GM23338 (cell line): Measurements from ENCODE around the gene FOXP1. TPM values are rescaled to one million over a fixed set of nuclear protein-coding genes. Genes with fewer than 3 reads are reported as not detected.

Experiments
- ATAC-seq: fragments of 200-7000 bp; cut with Tn5 transposase; 3 replicates; pipeline ENCODE4 v1.9.1; 2020
- DNase-seq: peaks from one replicate; pipeline ENCODE4 v3.0.0-alpha.2; 2015; ENCODE audit warnings: low spot score
- H2AFZ ChIP-seq: fragments of 200-600 bp; sonication (generic); 2 replicates; pipeline ENCODE4 v1.8.0; 2016; ENCODE audit warnings: antibody characterized with exemption, mild to moderate bottlenecking, moderate library complexity
- H3F3A ChIP-seq: fragments of 200-600 bp; sonication (generic); replicated peaks from 2 replicates; pipeline ENCODE4 v1.8.0; 2017; ENCODE audit warnings: antibody characterized with exemption, mixed run types, low read depth
- H3K27ac ChIP-seq: fragments of 200-600 bp; sonication (generic); 2 replicates; pipeline ENCODE4 v1.6.1; 2016; ENCODE audit warnings: low read depth
- H3K27me3 ChIP-seq: fragments of 200-600 bp; sonication (generic); 2 replicates; pipeline ENCODE4 v1.8.0; 2016; ENCODE audit warnings: mild to moderate bottlenecking, mixed run types, moderate library complexity; ENCODE audit not compliant: insufficient read depth
- H3K36me3 ChIP-seq: fragments of 200-600 bp; sonication (generic); 2 replicates; pipeline ENCODE4 v1.8.0; 2016; ENCODE audit warnings: mild to moderate bottlenecking; ENCODE audit not compliant: insufficient read depth
- H3K4me1 ChIP-seq: fragments of 200-600 bp; sonication (generic); 2 replicates; pipeline ENCODE4 v1.8.0; 2016; ENCODE audit warnings: mild to moderate bottlenecking, moderate library complexity; ENCODE audit not compliant: insufficient read depth
- H3K4me2 ChIP-seq: fragments of 200-600 bp; sonication (generic); 2 replicates; pipeline ENCODE4 v1.7.1; 2017; ENCODE audit warnings: mixed run types
- H3K4me3 ChIP-seq: fragments of 200-600 bp; sonication (generic); 2 replicates; pipeline ENCODE4 v1.6.1; 2016; ENCODE audit warnings: mixed run types
- H3K79me2 ChIP-seq: fragments of 200-600 bp; sonication (generic); replicated peaks from 2 replicates; pipeline ENCODE4 v1.8.0; 2017; ENCODE audit warnings: mild to moderate bottlenecking; ENCODE audit not compliant: insufficient read depth
- H3K9me2 ChIP-seq: fragments of 200-600 bp; sonication (generic); 2 replicates; pipeline ENCODE4 v1.8.0; 2017; ENCODE audit not compliant: insufficient read depth
- H4K20me1 ChIP-seq: fragments of 200-600 bp; sonication (generic); replicated peaks from 2 replicates; pipeline ENCODE4 v1.8.0; 2017; ENCODE audit warnings: mild to moderate bottlenecking; ENCODE audit not compliant: insufficient read depth
- H3K27ac Mint-ChIP-seq: 2 replicates; pipeline ENCODE4 v1.8.0; 2020; ENCODE audit warnings: inconsistent platforms, mild to moderate bottlenecking, moderate library complexity, mixed read lengths
- H3K27me3 Mint-ChIP-seq: 3 replicates; pipeline ENCODE4 v1.8.0; 2022; ENCODE audit warnings: low read depth, mild to moderate bottlenecking, moderate library complexity, mixed read lengths, inconsistent platforms; ENCODE audit not compliant: insufficient read depth, poor library complexity
- H3K36me3 Mint-ChIP-seq: 3 replicates; pipeline ENCODE4 v1.8.0; 2021; ENCODE audit warnings: low read depth, mild to moderate bottlenecking, inconsistent platforms, moderate library complexity, mixed read lengths
- H3K4me1 Mint-ChIP-seq: 3 replicates; pipeline ENCODE4 v1.8.0; 2020; ENCODE audit warnings: mild to moderate bottlenecking, inconsistent platforms, mixed read lengths
- H3K4me3 Mint-ChIP-seq: 3 replicates; pipeline ENCODE4 v1.8.0; 2021; ENCODE audit warnings: moderate library complexity, mild to moderate bottlenecking, inconsistent platforms, mixed read lengths
- H3K9me3 Mint-ChIP-seq: 3 replicates; pipeline ENCODE4 v1.8.0; 2020; ENCODE audit warnings: moderate library complexity, mild to moderate bottlenecking, inconsistent platforms, mixed read lengths
- CREB1 ChIP-seq: fragments of 250-450 bp; sonication (Bioruptor Pico); IDR thresholded peaks from 2 replicates; pipeline ENCODE4 v1.5.0; 2020; ENCODE audit warnings: low read depth, mild to moderate bottlenecking, moderate library complexity
- CTCF ChIP-seq, 2 experiments: fragments of 200-600 bp in 1 of 2; sonication (generic) in 1 of 2; conservative IDR thresholded peaks; 2 replicates each; pipeline versions ENCODE4 v1.5.1 to v1.6.1; 2016 to 2017; ENCODE audit warnings: antibody characterized with exemption in 2 of 2, low read depth in 2 of 2, mild to moderate bottlenecking in 2 of 2, moderate library complexity in 1 of 2
- ETS1 ChIP-seq: IDR thresholded peaks from 2 replicates; pipeline ENCODE4 v1.6.1; 2016; ENCODE audit warnings: antibody characterized with exemption
- EZH2 ChIP-seq: fragments of 200-600 bp; sonication (generic); IDR thresholded peaks from one replicate; pipeline ENCODE4 v1.8.0; 2017; ENCODE audit warnings: antibody characterized with exemption, mild to moderate bottlenecking, low read depth; ENCODE audit not compliant: unreplicated experiment
- EZH2phosphoT487 ChIP-seq: fragments of 200-600 bp; sonication (generic); IDR thresholded peaks from one replicate; pipeline ENCODE4 v1.8.1; 2018; ENCODE audit warnings: antibody characterized with exemption; ENCODE audit not compliant: unreplicated experiment
- JUNB ChIP-seq: IDR thresholded peaks from one replicate; pipeline ENCODE4 v1.6.1; 2016; ENCODE audit warnings: antibody characterized with exemption; ENCODE audit not compliant: unreplicated experiment
- NANOG ChIP-seq: IDR thresholded peaks from 2 replicates; pipeline ENCODE4 v1.6.1; 2016; ENCODE audit warnings: antibody characterized with exemption, borderline replicate concordance
- POLR2AphosphoS5 ChIP-seq: IDR thresholded peaks from 2 replicates; pipeline ENCODE4 v1.6.1; 2016; ENCODE audit warnings: antibody characterized with exemption, low read depth
- REST ChIP-seq: IDR thresholded peaks from one replicate; pipeline ENCODE4 v1.6.1; 2018; ENCODE audit warnings: antibody characterized with exemption; ENCODE audit not compliant: unreplicated experiment
- STAT1 ChIP-seq: IDR thresholded peaks from one replicate; pipeline ENCODE4 v1.6.1; 2016; ENCODE audit warnings: antibody characterized with exemption; ENCODE audit not compliant: unreplicated experiment
- ZNF114 ChIP-seq: fragments of 250-450 bp; sonication (Bioruptor Pico); IDR thresholded peaks from 2 replicates; pipeline ENCODE4 v1.5.0; 2020; ENCODE audit warnings: mild to moderate bottlenecking, moderate library complexity
- ZNF331 ChIP-seq: fragments of 250-450 bp; sonication (Bioruptor Pico); IDR thresholded peaks from 2 replicates; pipeline ENCODE4 v1.5.0; 2020; ENCODE audit warnings: low read depth, mild to moderate bottlenecking, moderate library complexity
- ZNF462 ChIP-seq: fragments of 250-450 bp; sonication (Bioruptor Pico); IDR thresholded peaks from 2 replicates; pipeline ENCODE4 v1.5.0; 2020; ENCODE audit warnings: mild to moderate bottlenecking, moderate library complexity
- polyA plus RNA-seq: library from polyadenylated mRNA; unstranded; fragments of >200 nt; fragmentation: Nextera tagmentation; extraction: Ambion mirVana; gene quantifications from 2 replicates; pipeline ENCODE4 v1.2.1, GENCODE V29; 2016
- total RNA-seq: library from RNA; depleted of rRNA; stranded (reverse); fragments of >200 nt; shearing (Covaris generic); gene quantifications from 2 replicates; pipeline ENCODE4 v1.2.3, GENCODE V29; 2014

FOXP1 gene
- total and polyA plus RNA-seq, 2 experiments from 2014 or later: 32.9 to 35.5 TPM

DNA sequence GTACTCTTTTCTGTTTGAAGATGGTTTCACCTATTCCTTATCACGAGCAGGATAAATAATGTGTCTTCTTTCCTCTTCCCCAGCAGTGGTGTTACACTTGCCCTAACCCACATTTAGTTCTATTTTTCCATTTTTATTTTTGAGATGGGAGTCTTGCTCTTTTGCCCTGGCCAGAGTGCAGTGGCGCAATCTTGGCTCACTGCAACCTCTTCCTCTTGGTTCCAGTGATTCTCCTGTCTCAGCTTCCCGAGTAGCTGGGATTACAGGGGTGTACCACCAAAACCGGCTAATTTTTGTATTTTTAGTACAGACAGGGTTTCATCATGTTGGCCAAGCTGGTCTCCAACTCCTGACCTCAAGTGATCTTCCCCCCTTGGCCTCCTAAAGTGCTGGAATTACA is 372.4 kb downstream of the FOXP1 start:
- H4K20me1 ChIP-seq: no peaks in the 10 kb centered on the region
- TF ChIP-seq EZH2 (no peak), REST (no peak), ZNF114 (CRISPR knock-in tag) (no peak), CREB1 (CRISPR knock-in tag) (no peak), NANOG (no peak), ZNF331 (CRISPR knock-in tag) (no peak), EZH2phosphoT487 (no peak), ETS1 (no peak), STAT1 (no peak), JUNB (no peak), CTCF (conservative IDR thresholded peaks at IDR 0.05; ENCODE audit: low read depth in 2 of 2) (no peak), ZNF462 (CRISPR knock-in tag) (no peak), POLR2AphosphoS5 (no peak)
- H3K4me3 Mint-ChIP-seq: no peak overlapping the region
- H3K4me2 ChIP-seq: no peak overlapping the region
- no peak overlapping the region for H3K27ac ChIP-seq
- H3K4me3 ChIP-seq: no peak overlapping the region
- H3K4me1 Mint-ChIP-seq: peaks cover 56% of the 10 kb centered on the region
- no peaks in the 10 kb centered on the region for H3K36me3 Mint-ChIP-seq
- H3K27ac Mint-ChIP-seq: no peak overlapping the region
- H3K9me2 ChIP-seq: peaks cover 3% of the 10 kb centered on the region; the same call in 1 of the 2 replicates
- ATAC-seq: no peak
- H3K79me2 ChIP-seq: peaks cover 15% of the 10 kb centered on the region
- no peak overlapping the region for H2AFZ ChIP-seq
- H3K9me3 Mint-ChIP-seq: no peaks in the 10 kb centered on the region; the same call in 2 of the 3 replicates
- H3K27me3 Mint-ChIP-seq: peaks cover 1% of the 10 kb centered on the region
- H3K36me3 ChIP-seq: no peaks in the 10 kb centered on the region
- DNase-seq: no peak
- no peaks in the 10 kb centered on the region for H3F3A ChIP-seq
- H3K4me1 ChIP-seq: peaks cover 38% of the 10 kb centered on the region
- no peaks in the 10 kb centered on the region for H3K27me3 ChIP-seq
